CD14-positive monocyte (primary cell): ENCODE data around the gene SEC14L2. TPM values are rescaled to one million over a fixed set of nuclear protein-coding genes. Genes with fewer than 3 reads are reported as not detected.

Source experiments
- DNase-seq, 3 donors: peaks; one replicate each; pipeline ENCODE4 v3.0.0-alpha.2; 2011 to 2022
- H2AFZ ChIP-seq: 2 replicates; pipeline ENCODE4 v1.6.0; 2012; ENCODE audit warnings: mild to moderate bottlenecking, low read depth, low read length, inconsistent platforms; ENCODE audit not compliant: insufficient read depth, poor library complexity, severe bottlenecking
- H3K27ac ChIP-seq, 2 donors: 1 replicate in 1 of 2; 2 replicates in 1 of 2; pipeline ENCODE4 v1.5.1; 2012 to 2013; ENCODE audit warnings: low read length in 2 of 2, control low read depth in 1 of 2, inconsistent platforms in 1 of 2, low read depth in 1 of 2, mild to moderate bottlenecking in 1 of 2
- H3K27me3 ChIP-seq, 2 donors: one replicate each; pipeline versions ENCODE4 v1.6.0 to v1.6.1; 2011 to 2013; ENCODE audit warnings: low read length in 2 of 2; ENCODE audit not compliant: control insufficient read depth in 2 of 2, insufficient read depth in 2 of 2
- H3K36me3 ChIP-seq, 2 donors: replicated peaks in 1 of 2; 1 replicate in 1 of 2; 2 replicates in 1 of 2; pipeline versions ENCODE4 v1.5.1 to v1.6.1; 2012 to 2013; ENCODE audit warnings: low read length in 2 of 2, control low read depth in 1 of 2, inconsistent platforms in 1 of 2, mild to moderate bottlenecking in 1 of 2; ENCODE audit not compliant: insufficient read depth in 2 of 2, control insufficient read depth in 1 of 2
- H3K4me1 ChIP-seq, 2 donors: 1 replicate in 1 of 2; 2 replicates in 1 of 2; pipeline versions ENCODE4 v1.5.1 to v1.6.1; 2012 to 2013; ENCODE audit warnings: low read length in 2 of 2, control low read depth in 1 of 2, inconsistent platforms in 1 of 2, mild to moderate bottlenecking in 1 of 2, moderate library complexity in 1 of 2; ENCODE audit not compliant: insufficient read depth in 2 of 2, control insufficient read depth in 1 of 2
- H3K4me2 ChIP-seq: replicated peaks from 2 replicates; pipeline ENCODE3; 2012; ENCODE audit warnings: low read length, moderate library complexity, mild to moderate bottlenecking; ENCODE audit not compliant: poor library complexity, severe bottlenecking; ENCODE audit errors: extremely low read depth
- H3K4me3 ChIP-seq, 3 experiments: fragments of 200-600 bp in 1 of 3; sonication (generic) in 1 of 3; replicated peaks in 1 of 3; 1 replicate in 2 of 3; 2 replicates in 1 of 3; pipeline ENCODE4 v1.5.1; 2011 to 2013; ENCODE audit warnings: low read length in 3 of 3, mild to moderate bottlenecking in 3 of 3, control low read depth in 2 of 3, low read depth in 2 of 3, inconsistent platforms in 1 of 3, moderate library complexity in 1 of 3
- H3K79me2 ChIP-seq: 2 replicates; pipeline ENCODE4 v1.6.0; 2012; ENCODE audit warnings: mild to moderate bottlenecking, control low read depth, inconsistent platforms, low read length, moderate library complexity; ENCODE audit not compliant: insufficient read depth
- H3K9ac ChIP-seq: 2 replicates; pipeline ENCODE4 v1.6.0; 2017; ENCODE audit warnings: low read length, mild to moderate bottlenecking; ENCODE audit not compliant: insufficient read depth, poor library complexity, severe bottlenecking
- H3K9me3 ChIP-seq, 2 donors: replicated peaks in 1 of 2; 1 replicate in 1 of 2; 2 replicates in 1 of 2; pipeline versions ENCODE4 v1.5.1 to v1.6.1; 2012 to 2013; ENCODE audit warnings: low read length in 2 of 2, control low read depth in 1 of 2; ENCODE audit not compliant: control insufficient read depth in 1 of 2, insufficient read depth in 1 of 2
- H4K20me1 ChIP-seq: 2 replicates; pipeline ENCODE4 v1.6.0; 2012; ENCODE audit warnings: mild to moderate bottlenecking, low read length, control low read depth, moderate library complexity; ENCODE audit not compliant: insufficient read depth
- H3K27ac Mint-ChIP-seq, 7 donors: one replicate each; pipeline ENCODE4 v1.8.0; 2020; ENCODE audit warnings: mild to moderate bottlenecking in 7 of 7, mixed read lengths in 7 of 7, moderate library complexity in 6 of 7, inconsistent platforms in 2 of 7
- H3K27me3 Mint-ChIP-seq, 3 donors: one replicate each; pipeline ENCODE4 v1.8.0; 2021 to 2022; ENCODE audit warnings: low read depth in 3 of 3, mild to moderate bottlenecking in 3 of 3, mixed read lengths in 3 of 3, moderate library complexity in 3 of 3, inconsistent platforms in 1 of 3
- H3K36me3 Mint-ChIP-seq, 2 donors: one replicate each; pipeline ENCODE4 v1.8.0; 2020; ENCODE audit warnings: mixed read lengths in 2 of 2, inconsistent platforms in 1 of 2, mild to moderate bottlenecking in 1 of 2
- H3K4me1 Mint-ChIP-seq: one replicate; pipeline ENCODE4 v1.8.0; 2020; ENCODE audit warnings: mild to moderate bottlenecking, mixed read lengths
- H3K4me3 Mint-ChIP-seq, 2 donors: one replicate each; pipeline ENCODE4 v1.8.0; 2020; ENCODE audit warnings: mild to moderate bottlenecking in 2 of 2, mixed read lengths in 2 of 2, moderate library complexity in 1 of 2
- H3K9me3 Mint-ChIP-seq, 7 donors: one replicate each; pipeline ENCODE4 v1.8.0; 2020 to 2022; ENCODE audit warnings: mixed read lengths in 7 of 7, mild to moderate bottlenecking in 6 of 7, moderate library complexity in 6 of 7, inconsistent platforms in 2 of 7
- WGBS: methylation state at CpG from one replicate; pipeline ENCODE4 v1.1.5; 2013; ENCODE audit warnings: missing lambda C conversion rate; ENCODE audit not compliant: insufficient coverage; 5-methylcytosine and 5-hydroxymethylcytosine counted together
- intact Hi-C, 2 donors: fragments of 100-400 bp; cut with micrococcal nuclease; formaldehyde crosslinking; loops; one replicate each; pipeline versions ENCODE4 v1.15.0 to v1.15.1; 2023
- polyA plus RNA-seq, 3 donors: library from polyadenylated mRNA; depleted of rRNA in 1 of 3; unstranded in 2 of 3; stranded (reverse) in 1 of 3; fragments of 300-500 nt in 2 of 3; fragments of >200 nt in 1 of 3; fragmentation: Illumina TruSeq in 2 of 3; gene quantifications; 1 replicate in 2 of 3; 2 replicates in 1 of 3; pipeline ENCODE4 v1.2.3, GENCODE V29; 2012 to 2021
- TF ChIP-seq, protein P1 (sequence below): fragments of 200-600 bp; IDR thresholded peaks from one replicate; pipeline ENCODE4 v1.8.0; 2022; ENCODE audit warnings: antibody characterized with exemption, mild to moderate bottlenecking

The SEC14L2 gene
- polyA plus RNA-seq, 3 donors: 0.03 TPM; not detected in 1

DNA sequence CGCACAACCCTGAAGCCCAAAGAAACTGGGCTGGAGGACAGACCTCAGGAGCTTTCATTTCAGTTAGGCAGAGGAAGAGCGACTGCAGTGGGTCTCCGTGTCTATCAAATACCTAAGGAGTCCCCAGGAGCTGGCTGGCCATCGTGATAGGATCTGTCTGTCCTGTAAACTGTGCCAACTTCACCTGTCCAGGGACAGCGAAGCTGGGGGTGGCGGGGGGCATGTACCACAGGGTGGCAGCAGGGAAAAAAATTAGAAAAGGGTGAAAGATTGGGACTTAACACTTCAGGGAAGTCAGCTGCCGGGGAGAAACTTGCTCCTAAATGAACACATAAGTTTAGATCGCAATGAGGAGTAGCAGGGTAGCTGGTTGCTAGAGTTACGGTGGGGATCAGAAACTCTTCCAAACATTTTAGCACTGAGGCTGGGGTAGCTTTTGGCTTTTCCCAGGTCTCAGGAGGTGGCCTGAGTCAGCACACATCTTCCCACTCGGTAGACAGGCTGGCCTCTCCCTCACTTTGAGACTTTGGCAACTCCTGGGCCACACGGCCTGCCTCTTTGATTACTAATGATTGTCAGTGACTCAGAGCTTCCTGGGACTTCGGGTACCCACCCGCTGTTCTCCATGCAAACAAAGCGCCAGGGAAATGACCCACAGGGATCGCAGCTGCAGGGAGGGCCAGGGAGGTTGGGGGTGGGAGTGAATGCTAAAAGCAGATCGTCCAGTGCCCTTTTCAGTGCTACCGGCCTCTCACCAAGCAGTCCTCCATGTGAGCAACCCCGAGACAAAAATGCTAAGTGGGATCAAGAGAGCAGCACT is 25.9 kb downstream of the SEC14L2 start:
- Histone ChIP-seq H2AFZ (peak overlapping the region; percentile 95), H3K36me3 (peaks cover 4 to 7% of the 10 kb centered on the region in 2 donors)

More for the DNA sequence above, 25.9 kb downstream of the SEC14L2 start:
- Histone ChIP-seq H4K20me1 (no peaks in the 10 kb centered on the region), H3K4me2 (peak overlapping the region; percentile 85), H3K9ac (peak overlapping the region; percentile 96), H3K27ac (peak overlapping the region; percentile 81 to 97), H3K4me1 (peaks cover 40 to 46% of the 10 kb centered on the region in 2 donors), H3K27me3 (no peaks in the 10 kb centered on the region), H3K4me3 (peak overlapping the region; percentile 54 to 88 (median 78)), H3K79me2 (peaks cover 6% of the 10 kb centered on the region), H3K9me3 (no peaks in the 10 kb centered on the region)
- peak overlapping the region; percentile 88 to 98 (median 97) for H3K27ac Mint-ChIP-seq
- H3K27me3 Mint-ChIP-seq: peaks cover 0 to 2% (median 0%) of the 10 kb centered on the region in 3 donors
- peak overlapping the region; percentile 92 to 96 for H3K4me3 Mint-ChIP-seq
- H3K36me3 Mint-ChIP-seq: peaks cover 10 to 27% of the 10 kb centered on the region in 2 donors
- intact Hi-C loops: loop anchor here in 1 of 2 donors (5.0 to 10.0 kb wide), 2 partner anchors 135 to 538 kb away; partner anchors contain the start of genes CASTOR1 and MTMR3
- peaks cover 0 to 2% (median 0%) of the 10 kb centered on the region in 7 donors for H3K9me3 Mint-ChIP-seq
- WGBS: 37% methylated on average over 14 of the region's 18 CpGs
- peaks cover 40% of the 10 kb centered on the region for H3K4me1 Mint-ChIP-seq
- TF ChIP-seq, protein P1, sequence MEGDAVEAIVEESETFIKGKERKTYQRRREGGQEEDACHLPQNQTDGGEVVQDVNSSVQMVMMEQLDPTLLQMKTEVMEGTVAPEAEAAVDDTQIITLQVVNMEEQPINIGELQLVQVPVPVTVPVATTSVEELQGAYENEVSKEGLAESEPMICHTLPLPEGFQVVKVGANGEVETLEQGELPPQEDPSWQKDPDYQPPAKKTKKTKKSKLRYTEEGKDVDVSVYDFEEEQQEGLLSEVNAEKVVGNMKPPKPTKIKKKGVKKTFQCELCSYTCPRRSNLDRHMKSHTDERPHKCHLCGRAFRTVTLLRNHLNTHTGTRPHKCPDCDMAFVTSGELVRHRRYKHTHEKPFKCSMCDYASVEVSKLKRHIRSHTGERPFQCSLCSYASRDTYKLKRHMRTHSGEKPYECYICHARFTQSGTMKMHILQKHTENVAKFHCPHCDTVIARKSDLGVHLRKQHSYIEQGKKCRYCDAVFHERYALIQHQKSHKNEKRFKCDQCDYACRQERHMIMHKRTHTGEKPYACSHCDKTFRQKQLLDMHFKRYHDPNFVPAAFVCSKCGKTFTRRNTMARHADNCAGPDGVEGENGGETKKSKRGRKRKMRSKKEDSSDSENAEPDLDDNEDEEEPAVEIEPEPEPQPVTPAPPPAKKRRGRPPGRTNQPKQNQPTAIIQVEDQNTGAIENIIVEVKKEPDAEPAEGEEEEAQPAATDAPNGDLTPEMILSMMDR: no peak
- DNase-seq: peak; percentile 57 to 89 (median 78)
